GM10847 (cell line): ENCODE results near the gene SAMD8.

Source experiments
- POLR2A ChIP-seq: IDR thresholded peaks from 2 replicates; pipeline ENCODE4 v1.6.1; 2011; ENCODE audit not compliant: insufficient read length; ENCODE audit errors: extremely low read depth

The SAMD8 gene

DNA sequence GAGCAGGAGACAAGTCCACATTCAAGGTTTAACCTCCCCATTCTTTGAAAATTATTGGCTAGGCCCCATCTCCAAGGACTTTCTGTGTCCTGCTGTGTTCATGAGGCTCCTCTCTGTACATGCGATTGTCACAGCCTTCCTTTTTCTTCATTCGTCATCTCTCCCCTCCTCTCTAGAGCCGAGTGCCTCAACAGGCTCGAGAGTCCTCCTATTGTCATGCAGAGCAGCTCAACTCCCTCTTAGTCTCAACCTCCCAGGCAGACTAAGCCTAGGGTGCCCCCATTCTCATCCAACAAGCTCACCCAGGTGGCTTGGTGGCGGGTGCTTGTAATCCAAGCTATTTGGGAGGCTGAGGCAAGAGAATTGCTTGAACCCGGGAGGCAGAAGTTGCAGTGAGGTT, 35.1 kb upstream of the SAMD8 start:
- TF ChIP-seq POLR2A, result no peak

DNA sequence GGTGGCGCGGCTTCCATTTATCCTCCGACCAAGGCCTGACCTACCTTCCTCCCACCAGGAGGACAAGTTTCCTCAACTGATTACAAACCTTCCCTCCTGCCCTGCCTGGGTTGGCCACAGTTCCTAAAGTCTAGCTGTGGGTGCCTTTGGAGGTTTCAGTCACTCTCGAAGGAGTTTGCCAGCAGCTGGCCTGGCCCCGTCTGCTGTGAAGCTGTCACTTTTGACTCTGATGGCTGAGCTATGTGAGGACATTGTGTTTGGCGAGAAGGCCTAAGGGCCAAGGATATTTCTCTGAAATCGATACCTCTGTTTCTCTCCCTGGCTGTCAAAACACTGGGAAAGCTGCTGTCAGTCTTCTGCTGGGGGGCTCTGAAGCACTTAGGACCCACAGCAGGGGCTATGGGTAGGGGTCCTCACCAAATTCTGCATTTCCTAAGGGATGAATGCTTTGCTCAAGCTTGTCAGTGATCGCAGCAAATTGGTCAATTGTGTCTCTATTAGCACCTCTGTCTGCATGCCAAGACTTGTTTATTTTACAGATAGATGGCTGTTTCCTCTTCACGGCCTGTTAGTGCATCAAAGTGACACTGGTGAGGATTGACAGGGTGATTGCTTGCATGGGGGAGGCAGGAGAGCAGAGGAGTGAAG, 31.9 kb upstream of the SAMD8 start:
- no peak for TF ChIP-seq POLR2A

DNA sequence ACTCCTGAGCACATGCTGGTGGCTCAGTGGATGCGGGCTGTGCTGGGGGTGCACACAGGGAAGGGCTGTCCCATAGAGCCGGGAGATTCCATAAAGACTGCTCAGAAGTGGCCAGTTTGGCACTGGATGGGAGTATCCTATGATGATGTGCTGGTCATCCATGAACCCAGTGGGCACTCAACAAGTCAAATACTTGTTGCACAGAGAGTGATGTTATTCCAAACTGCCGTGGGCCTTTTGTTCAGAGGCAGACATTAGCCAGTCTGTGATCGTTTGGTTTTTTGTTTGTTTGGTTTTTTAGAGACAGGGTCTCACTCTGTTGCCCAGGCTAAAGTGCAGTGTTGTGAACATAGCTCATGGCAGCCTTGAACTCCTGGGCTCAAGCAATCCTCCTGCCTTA, 30.9 kb upstream of the SAMD8 start:
- TF ChIP-seq POLR2A, result no peak

DNA sequence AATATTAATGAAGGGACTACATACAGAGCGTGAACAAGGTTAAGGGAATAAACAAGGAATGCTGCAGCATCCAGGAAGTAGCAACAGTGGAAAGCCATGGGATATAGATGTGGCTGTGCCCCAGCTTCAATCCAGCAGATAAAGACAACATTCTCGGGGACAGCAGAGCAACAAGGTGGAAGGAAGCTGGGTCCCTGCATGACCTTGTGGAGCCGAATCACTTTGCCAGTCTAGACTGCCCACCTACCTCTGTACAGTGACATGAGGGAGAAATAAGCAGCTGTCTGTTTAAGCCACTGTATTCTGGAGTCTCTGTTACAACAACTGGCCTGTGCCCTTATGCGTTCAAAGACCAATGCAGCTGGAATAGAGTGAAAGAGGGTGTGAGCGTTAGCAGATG, 30.1 kb upstream of the SAMD8 start:
- no peak for TF ChIP-seq POLR2A

DNA sequence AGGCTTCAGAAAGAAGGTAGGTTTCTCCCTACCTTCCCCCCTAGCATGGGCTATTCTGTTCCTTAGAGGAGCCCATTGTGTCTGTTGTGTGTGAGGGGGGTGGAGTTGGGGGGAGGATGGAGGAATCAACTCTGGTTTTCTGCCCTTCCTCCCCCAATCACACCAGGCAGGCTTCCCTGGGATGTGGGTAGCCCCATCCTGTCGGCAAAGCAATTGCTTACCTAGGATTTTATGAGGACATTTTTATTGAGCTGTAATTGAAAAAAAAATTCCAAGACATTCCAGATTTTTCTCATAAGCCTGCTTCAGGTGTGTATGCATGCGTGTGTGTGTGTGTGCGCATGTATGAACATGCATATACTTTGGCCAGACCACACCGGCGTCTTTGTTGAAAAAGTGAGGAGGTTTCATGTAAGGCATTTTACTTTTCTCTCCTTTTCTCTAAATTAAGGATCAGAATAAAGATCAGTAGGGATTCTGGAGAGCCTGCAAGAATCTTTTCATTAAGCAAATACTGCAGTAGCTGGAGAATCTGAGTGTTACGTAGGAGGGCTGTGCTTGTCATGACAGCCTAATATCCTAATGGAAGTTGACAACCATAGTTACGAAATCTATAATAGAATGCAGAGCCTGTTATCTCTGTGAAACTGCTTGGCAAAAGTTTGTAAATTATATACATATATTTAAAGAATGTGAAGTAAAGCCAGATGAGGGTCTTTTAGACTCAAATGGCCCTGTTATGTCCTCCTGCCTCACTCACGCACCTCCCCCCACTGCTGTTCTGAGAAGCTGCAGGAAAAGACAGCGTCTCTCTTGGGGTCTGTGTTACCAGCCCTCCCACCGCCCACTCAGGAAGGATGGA, 27.3 kb upstream of the SAMD8 start:
- TF ChIP-seq POLR2A, result no peak

DNA sequence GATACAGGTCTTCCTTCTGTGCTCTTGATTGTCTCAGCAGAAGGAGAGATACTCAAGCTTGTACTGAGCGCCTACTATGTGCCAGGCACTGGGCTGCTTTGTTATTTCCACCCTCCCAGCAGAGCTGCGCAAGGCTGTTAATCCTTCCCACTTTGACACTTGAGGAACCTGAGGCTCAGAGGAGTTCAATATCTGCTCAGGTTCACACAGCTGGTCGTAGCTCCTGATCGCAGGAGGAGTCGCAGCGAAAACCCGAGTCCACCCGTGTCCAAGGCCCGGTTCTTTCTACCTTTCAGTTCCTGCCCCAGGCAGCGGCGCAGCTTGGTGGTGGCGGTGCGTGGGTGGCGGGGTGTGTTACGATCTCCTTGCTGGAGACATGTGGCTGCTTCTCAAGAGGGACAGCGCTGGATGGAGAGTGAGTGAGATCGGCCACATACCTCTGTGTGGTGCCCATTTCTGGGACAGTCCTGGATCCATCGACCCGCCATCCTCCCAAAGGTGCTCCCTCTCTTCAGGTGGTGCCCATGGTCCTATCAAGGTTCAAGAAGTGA, 26.5 kb upstream of the SAMD8 start:
- TF ChIP-seq POLR2A, result no peak

DNA sequence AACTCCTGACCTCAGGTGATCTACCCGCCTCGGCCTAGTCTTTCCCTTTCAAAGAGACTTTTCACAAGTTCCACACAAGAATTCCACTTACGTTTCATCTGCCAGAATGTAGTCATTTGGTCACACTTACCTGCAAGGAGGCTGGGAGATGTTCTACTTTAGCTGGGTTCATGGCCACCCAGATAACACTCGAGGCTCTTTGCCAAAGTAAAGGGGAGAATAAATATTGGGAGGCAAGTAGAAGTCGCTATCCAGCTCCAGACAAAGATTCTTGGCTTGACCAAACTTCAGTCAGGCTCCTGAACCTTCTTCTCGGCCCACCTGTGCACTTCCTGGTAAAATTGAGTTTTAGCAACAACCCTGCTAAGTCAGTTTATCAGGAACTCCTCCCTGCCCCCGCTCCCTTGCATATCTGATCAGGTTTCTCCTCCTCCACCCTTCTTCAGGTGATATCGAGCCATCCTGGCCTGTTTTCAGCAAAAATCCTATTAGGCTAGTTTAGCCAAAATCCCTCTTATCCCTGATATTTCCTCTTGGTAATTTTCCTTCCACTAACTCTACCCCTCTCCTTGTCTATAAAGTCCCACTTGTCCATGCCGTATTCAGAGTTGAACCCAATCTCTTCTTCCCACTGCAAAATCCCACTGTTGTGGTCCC, 25.1 kb upstream of the SAMD8 start:
- no peak for TF ChIP-seq POLR2A

DNA sequence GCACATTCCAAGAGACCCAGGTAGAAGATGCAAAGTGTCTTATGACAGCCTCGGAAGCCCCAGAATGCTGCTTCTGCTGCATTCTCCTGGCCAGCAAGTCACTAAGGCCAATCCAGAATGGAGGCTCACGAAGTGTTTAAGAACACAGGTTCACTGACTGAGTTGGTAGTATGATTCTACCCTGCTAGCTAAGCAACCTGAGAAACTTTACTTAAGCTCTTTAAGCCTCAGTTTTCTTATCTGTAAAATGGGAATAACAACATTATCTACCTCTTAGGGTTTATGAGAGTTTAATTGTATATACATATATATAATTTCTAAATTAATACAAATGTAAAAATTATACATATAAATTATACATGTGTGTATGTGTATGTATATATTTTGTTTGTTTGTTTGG, 22.8 kb upstream of the SAMD8 start:
- no peak for TF ChIP-seq POLR2A

DNA sequence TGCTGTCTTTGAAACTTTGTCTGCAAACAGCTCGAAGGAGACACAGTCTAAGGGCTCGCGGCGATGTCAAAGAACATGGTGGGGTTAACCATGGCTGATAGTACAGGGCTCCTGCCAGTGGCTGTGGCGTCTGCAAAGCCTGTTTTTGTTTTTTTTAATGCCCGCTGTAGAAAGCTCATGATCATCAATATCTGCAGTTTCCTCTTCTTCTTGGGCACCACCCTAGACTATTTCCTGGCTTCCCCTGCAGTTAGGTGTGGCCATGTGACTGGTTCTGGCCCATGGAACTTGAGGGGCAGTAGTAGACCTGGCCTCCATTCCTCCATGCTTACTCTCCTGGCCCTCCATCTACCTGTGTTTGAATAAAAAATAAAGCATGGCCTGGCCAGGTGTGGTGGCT, 21.8 kb upstream of the SAMD8 start:
- TF ChIP-seq POLR2A, result no peak

DNA sequence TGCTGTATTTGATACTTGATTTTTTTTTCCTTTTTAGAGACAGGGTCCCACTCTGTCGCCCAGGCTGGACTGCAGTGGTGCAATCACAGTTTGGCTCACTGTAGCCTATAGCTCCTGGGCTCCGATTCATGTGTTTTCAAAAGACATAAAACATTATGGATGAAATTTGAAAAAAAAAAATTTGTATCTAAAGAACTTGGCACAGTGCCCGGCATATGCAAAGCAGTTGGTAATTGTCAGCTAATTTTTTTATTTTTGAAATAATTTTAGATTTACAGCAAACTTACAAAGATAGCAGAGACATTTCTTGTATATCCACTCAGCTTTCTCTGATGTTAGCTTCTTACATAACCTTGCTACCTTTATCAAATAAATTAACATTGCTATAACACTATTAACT, 20.3 kb upstream of the SAMD8 start:
- TF ChIP-seq POLR2A, result no peak

DNA sequence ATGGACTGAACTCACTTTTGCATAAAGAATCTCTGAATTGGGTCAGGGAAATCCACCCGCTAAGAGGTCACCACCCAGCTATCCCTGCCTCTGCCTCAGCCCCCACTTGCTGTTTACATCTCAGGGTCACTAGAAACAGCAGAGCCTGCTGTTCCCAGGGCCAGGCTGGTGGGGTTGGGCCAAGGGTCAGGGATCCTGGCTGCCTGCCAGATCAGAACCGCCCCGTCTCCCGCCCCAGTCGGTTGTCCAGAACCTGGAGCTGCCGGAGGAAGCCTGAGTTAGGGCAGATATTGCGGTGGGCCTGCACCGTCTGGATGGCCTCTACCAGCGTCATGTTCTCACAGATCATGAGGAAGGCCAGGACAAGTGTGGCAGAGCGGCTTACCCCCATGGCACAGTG, 17.0 kb upstream of the SAMD8 start:
- TF ChIP-seq POLR2A, result no peak

DNA sequence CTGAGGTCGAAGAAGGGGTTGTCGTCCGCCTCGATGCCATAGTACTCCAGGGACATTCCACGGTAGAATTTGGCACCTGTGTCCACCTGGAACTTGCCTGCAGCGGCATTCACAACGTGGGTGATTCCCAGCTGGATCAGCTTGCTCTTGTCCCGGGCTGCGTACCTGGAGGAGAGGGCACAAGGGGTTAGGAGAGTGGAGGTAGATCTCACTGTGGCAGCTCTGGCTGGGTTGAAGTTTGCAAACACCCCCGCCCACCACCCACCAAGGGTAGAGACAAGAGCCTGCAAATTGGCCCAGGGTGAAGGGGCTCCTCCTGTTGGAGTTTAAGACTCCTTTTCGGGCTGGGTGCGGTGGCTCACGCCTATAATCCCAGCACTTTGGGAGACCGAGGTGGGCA, 15.8 kb upstream of the SAMD8 start:
- TF ChIP-seq POLR2A, result no peak

DNA sequence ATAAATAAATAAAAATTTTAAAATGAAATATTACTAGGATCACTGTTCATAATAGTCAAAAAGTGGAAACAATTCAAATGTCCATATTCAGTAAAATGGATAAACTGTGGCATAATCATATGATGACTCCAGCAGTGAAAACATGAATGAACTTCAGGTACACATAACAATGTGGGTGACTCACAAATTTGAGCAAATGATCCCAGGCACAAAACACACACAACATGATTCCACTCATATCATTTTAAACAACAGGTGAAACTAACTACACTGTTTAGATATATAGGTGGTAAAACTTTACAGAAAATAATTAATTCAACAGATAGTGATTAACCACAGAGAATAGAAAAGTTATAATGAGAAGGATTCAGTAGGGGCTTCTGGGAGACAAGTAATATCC, 14.7 kb upstream of the SAMD8 start:
- no peak for TF ChIP-seq POLR2A

DNA sequence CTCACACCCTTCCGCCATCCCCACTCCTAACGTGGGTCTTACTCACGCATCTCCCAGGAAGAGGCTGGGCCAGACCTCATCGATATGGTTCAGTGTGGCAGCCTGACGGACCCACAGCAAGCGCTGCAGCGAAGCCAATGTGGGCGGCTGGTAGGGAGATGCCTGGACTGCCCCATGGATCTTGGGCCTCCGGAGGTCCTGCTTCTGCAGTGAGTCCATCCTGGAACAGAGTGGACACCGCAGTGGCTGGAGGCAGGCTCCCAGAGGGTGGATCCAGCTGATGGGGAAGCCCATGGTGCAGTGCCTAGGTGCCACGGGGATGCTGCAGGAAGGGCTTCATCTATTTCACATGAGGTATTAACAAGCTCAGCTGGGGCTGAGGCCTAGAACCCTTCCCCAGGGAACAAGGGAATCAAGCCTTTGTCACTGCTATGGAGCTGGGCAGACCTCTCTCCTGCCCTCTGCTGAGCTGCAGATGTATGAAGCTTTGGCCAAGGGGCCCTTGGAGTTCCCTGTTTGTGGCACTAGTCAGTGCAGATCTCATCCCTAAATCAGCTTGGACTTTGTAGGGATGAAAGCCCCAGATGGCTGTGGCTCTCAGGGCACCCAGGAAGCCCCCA, 13.7 kb upstream of the SAMD8 start:
- TF ChIP-seq POLR2A, result no peak

DNA sequence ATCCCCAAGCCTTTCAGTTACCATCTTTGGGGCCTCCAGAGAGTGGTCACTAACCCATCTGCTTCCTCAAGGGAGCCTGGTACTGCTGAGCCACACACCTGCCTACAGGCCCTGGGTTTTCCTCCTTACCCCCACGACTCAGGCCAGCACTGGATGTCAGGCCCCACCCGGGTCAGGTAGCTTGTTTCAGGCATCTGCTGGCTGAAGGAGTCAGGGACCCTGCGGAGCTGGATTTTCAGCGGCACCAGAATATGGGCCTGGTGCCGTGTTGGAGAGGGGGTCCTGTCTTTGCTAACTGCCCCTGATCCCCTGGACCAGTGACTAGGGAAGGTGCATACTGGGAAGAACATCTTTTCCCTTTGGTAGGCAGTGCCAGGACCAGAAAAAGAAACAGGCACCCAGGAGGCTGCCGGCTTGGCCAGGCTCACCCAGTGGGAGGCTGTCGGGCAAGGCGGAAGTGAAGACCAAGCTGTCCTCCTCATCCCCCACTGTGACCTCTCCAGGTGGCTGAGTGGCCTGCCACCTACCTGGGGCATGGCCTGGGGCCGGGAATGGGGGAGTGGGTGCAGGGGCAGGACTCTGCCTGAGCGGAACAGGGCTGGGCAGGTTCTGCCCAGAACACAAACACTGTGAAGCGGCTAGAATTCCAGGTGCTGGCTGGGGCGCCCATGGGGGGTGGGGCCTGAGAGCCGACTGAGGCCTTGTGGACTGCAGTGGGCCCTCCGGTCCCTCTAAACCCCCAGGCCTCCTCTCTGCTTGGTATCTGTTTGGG, 12.4 kb upstream of the SAMD8 start:
- no peak for TF ChIP-seq POLR2A
